K562 (cell line): ENCODE data around the gene RETN. TPM values are rescaled to one million over a fixed set of nuclear protein-coding genes. Genes with fewer than 3 reads are reported as not detected.

Experiments
- ARID2 ChIP-seq: fragments of 450-650 bp; IDR thresholded peaks from 2 replicates; pipeline ENCODE4 v1.6.1; 2017; ENCODE audit warnings: antibody characterized with exemption, mild to moderate bottlenecking
- CBFA2T3 ChIP-seq: fragments of 450-650 bp; IDR thresholded peaks from 2 replicates; pipeline ENCODE4 v1.6.1; 2017
- EGR1 ChIP-seq: fragments of 450-650 bp; conservative IDR thresholded peaks from 2 replicates; pipeline ENCODE4 v1.6.1; 2017; ENCODE audit warnings: mild to moderate bottlenecking
- HOXB6 ChIP-seq: fragments of 250-450 bp; sonication (Bioruptor Pico); IDR thresholded peaks from 2 replicates; pipeline ENCODE4 v1.5.1; 2022; ENCODE audit warnings: mild to moderate bottlenecking, borderline replicate concordance
- L3MBTL2 ChIP-seq: fragments of 450-650 bp; IDR thresholded peaks from 2 replicates; pipeline ENCODE4 v1.6.1; 2016; ENCODE audit warnings: mild to moderate bottlenecking, moderate library complexity
- MBD2 ChIP-seq: sonication (generic); IDR thresholded peaks from 2 replicates; pipeline ENCODE4 v1.6.1; 2016; ENCODE audit warnings: low read depth, borderline replicate concordance
- MCM5 ChIP-seq: fragments of 450-650 bp; IDR thresholded peaks from 2 replicates; pipeline ENCODE4 v1.6.1; 2016; ENCODE audit warnings: low read depth
- NR4A1 ChIP-seq, 2 experiments: fragments of 250-450 bp in 1 of 2; fragments of 450-650 bp in 1 of 2; sonication (Bioruptor Pico) in 1 of 2; IDR thresholded peaks; 2 replicates each; pipeline versions ENCODE4 v1.4.0 to v1.6.1; 2016 to 2020; ENCODE audit warnings: mild to moderate bottlenecking in 2 of 2, missing compliant biosample characterization in 1 of 2, missing genetic modification characterization in 1 of 2, moderate library complexity in 1 of 2
- PHB2 ChIP-seq: fragments of 450-650 bp; IDR thresholded peaks from 2 replicates; pipeline ENCODE4 v1.6.1; 2017; ENCODE audit warnings: low read depth
- RBBP5 ChIP-seq: fragments of 200-600 bp; sonication (generic); IDR thresholded peaks from 2 replicates; pipeline ENCODE4 v1.6.1; 2012; ENCODE audit warnings: borderline replicate concordance, mild to moderate bottlenecking, low read length, control low read depth, inconsistent platforms; ENCODE audit not compliant: insufficient read depth, poor library complexity, severe bottlenecking
- RNF2 ChIP-seq: sonication (generic); IDR thresholded peaks from 2 replicates; pipeline ENCODE4 v1.6.1; 2016
- SMC3 ChIP-seq: conservative IDR thresholded peaks from 2 replicates; pipeline ENCODE4 v1.6.1; 2011; ENCODE audit warnings: low read depth, low read length, improper control_type of control experiment; ENCODE audit not compliant: insufficient read depth
- SP1 ChIP-seq: sonication (generic); formaldehyde crosslinking; IDR thresholded peaks from 2 replicates; pipeline ENCODE4 v1.8.1; 2022; ENCODE audit warnings: mild to moderate bottlenecking, missing genetic modification reagents
- XRCC5 ChIP-seq: fragments of 200-400 bp; formaldehyde crosslinking; IDR thresholded peaks from 2 replicates; pipeline ENCODE4 v1.6.1; 2017; ENCODE audit warnings: low read depth, mild to moderate bottlenecking, low read length
- YBX1 ChIP-seq: fragments of 450-650 bp; IDR thresholded peaks from 2 replicates; pipeline ENCODE4 v1.7.1; 2016; ENCODE audit warnings: mild to moderate bottlenecking
- ZNF830 ChIP-seq: fragments of 250-450 bp; sonication (Bioruptor Pico); IDR thresholded peaks from 2 replicates; pipeline ENCODE4 v1.5.0; 2021; ENCODE audit warnings: mild to moderate bottlenecking
- polyA plus RNA-seq, 8 experiments: library from polyadenylated mRNA; depleted of rRNA in 4 of 8; stranded (reverse) in 5 of 8; unstranded in 3 of 8; fragments of >200 nt; fragmentation: Nextera tagmentation in 2 of 8; fragmentation: Illumina TruSeq in 1 of 8; extraction: Ambion mirVana in 2 of 8; extraction: Trizol in 1 of 8; gene quantifications; 2 replicates each; pipeline versions ENCODE4 v1.2.1 to v1.2.3, GENCODE V29; 2011 to 2014; ENCODE audit warnings: inconsistent platforms in 1 of 8, missing spikeins in 1 of 8
- total RNA-seq, 7 experiments: library from RNA; depleted of rRNA in 6 of 7; stranded (reverse); fragments of >200 nt in 6 of 7; fragmentation: Illumina TruSeq in 2 of 7; extraction: Trizol in 2 of 7; gene quantifications; 2 replicates each; pipeline versions ENCODE4 v1.2.1 to v1.2.3, GENCODE V29; 2011 to 2021; ENCODE audit warnings: low replicate concordance in 1 of 7
- TF ChIP-seq, protein P1 (sequence below): fragments of 250-450 bp; sonication (Bioruptor Pico); IDR thresholded peaks from 2 replicates; pipeline ENCODE4 v1.8.0; 2022; ENCODE audit warnings: inconsistent platforms
- TF ChIP-seq, protein P2 (sequence below), 2 experiments: fragments of 450-650 bp; IDR thresholded peaks; 2 replicates each; pipeline ENCODE4 v1.6.1; 2018; ENCODE audit warnings: mild to moderate bottlenecking in 2 of 2, low read depth in 1 of 2; ENCODE audit not compliant: partially characterized antibody in 2 of 2
- TF ChIP-seq, protein P3 (sequence below): fragments of 450-650 bp; IDR thresholded peaks from 2 replicates; pipeline ENCODE4 v1.6.1; 2016
- TF ChIP-seq, protein P4 (sequence below): sonication (generic); formaldehyde crosslinking; IDR thresholded peaks from 2 replicates; pipeline ENCODE4 v1.8.0; 2022; ENCODE audit warnings: mild to moderate bottlenecking, missing genetic modification reagents

Gene RETN
- total and polyA plus RNA-seq, 9 of the 15 experiments (the other 6 are each of a cell fraction or from before 2014, with no cell fraction given) = not detected

DNA sequence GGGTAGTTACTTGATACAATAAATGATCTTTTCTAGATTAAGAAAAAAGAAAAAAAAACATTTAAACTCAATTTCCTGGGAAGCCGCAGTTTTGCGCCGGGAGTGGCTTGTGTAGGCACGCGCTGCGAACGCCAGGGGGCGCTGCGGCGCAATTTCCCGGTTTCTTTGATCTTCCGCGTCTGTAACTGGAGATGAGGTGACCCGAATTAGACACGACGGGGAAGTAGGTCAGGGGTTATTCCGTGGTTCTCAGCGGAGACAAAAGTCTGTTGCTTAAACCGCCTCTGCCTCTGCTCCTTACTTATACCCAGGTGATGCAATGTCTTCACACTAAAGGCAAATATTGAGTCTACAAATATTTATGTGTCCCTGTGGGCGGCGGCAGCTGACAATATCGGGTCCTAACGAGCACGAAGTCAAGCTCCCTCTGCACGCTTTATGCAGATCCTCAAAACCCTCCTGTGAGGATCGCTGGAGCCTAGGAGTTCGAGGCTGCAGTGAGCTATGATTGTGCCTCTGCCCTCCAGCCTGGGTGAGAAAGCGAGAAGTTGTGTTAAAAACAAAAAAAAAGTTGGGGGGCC lies 16.7 kb upstream of the RETN start (continued):
- TF ChIP-seq, protein P1, sequence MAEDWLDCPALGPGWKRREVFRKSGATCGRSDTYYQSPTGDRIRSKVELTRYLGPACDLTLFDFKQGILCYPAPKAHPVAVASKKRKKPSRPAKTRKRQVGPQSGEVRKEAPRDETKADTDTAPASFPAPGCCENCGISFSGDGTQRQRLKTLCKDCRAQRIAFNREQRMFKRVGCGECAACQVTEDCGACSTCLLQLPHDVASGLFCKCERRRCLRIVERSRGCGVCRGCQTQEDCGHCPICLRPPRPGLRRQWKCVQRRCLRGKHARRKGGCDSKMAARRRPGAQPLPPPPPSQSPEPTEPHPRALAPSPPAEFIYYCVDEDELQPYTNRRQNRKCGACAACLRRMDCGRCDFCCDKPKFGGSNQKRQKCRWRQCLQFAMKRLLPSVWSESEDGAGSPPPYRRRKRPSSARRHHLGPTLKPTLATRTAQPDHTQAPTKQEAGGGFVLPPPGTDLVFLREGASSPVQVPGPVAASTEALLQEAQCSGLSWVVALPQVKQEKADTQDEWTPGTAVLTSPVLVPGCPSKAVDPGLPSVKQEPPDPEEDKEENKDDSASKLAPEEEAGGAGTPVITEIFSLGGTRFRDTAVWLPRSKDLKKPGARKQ (CRISPR knock-in tag) = 0 out of 2 replicates have a peak, but pooled peaks have one; percentile 15
- TF ChIP-seq EGR1 (peak; percentile 47; the same call in 1 of the 2 replicates), MCM5 (no peak), SP1 (CRISPR knock-in tag) (peak; percentile 63; the same call in 1 of the 2 replicates), HOXB6 (no peak), NR4A1 (CRISPR knock-in tag; IDR thresholded peaks at IDR 0.05) (no peak), NR4A1 (tag; IDR thresholded peaks at IDR 0.05) (peak; percentile 62; the same call in 1 of the 2 replicates), ARID2 (peak; percentile 59; the same call in 1 of the 2 replicates), SMC3 (peak; percentile 71), CBFA2T3 (peak; percentile 25; the same call in 1 of the 2 replicates), L3MBTL2 (peak; percentile 96), XRCC5 (peak; percentile 93), YBX1 (no peak), ZNF830 (no peak), RBBP5 (peak; percentile 61), RNF2 (peak; percentile 48; the same call in 1 of the 2 replicates), MBD2 (no peak), PHB2 (no peak)
- TF ChIP-seq, protein P2, sequence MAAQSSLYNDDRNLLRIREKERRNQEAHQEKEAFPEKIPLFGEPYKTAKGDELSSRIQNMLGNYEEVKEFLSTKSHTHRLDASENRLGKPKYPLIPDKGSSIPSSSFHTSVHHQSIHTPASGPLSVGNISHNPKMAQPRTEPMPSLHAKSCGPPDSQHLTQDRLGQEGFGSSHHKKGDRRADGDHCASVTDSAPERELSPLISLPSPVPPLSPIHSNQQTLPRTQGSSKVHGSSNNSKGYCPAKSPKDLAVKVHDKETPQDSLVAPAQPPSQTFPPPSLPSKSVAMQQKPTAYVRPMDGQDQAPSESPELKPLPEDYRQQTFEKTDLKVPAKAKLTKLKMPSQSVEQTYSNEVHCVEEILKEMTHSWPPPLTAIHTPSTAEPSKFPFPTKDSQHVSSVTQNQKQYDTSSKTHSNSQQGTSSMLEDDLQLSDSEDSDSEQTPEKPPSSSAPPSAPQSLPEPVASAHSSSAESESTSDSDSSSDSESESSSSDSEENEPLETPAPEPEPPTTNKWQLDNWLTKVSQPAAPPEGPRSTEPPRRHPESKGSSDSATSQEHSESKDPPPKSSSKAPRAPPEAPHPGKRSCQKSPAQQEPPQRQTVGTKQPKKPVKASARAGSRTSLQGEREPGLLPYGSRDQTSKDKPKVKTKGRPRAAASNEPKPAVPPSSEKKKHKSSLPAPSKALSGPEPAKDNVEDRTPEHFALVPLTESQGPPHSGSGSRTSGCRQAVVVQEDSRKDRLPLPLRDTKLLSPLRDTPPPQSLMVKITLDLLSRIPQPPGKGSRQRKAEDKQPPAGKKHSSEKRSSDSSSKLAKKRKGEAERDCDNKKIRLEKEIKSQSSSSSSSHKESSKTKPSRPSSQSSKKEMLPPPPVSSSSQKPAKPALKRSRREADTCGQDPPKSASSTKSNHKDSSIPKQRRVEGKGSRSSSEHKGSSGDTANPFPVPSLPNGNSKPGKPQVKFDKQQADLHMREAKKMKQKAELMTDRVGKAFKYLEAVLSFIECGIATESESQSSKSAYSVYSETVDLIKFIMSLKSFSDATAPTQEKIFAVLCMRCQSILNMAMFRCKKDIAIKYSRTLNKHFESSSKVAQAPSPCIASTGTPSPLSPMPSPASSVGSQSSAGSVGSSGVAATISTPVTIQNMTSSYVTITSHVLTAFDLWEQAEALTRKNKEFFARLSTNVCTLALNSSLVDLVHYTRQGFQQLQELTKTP (IDR thresholded peaks at IDR 0.05; ENCODE audit: low read depth in 1 of 2, partially characterized antibody in 2 of 2) = peak in 1 of 2 experiments; percentile 56
- TF ChIP-seq, protein P3, sequence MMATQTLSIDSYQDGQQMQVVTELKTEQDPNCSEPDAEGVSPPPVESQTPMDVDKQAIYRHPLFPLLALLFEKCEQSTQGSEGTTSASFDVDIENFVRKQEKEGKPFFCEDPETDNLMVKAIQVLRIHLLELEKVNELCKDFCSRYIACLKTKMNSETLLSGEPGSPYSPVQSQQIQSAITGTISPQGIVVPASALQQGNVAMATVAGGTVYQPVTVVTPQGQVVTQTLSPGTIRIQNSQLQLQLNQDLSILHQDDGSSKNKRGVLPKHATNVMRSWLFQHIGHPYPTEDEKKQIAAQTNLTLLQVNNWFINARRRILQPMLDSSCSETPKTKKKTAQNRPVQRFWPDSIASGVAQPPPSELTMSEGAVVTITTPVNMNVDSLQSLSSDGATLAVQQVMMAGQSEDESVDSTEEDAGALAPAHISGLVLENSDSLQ = peak; percentile 30; the same call in 1 of the 2 replicates
- TF ChIP-seq, protein P4, sequence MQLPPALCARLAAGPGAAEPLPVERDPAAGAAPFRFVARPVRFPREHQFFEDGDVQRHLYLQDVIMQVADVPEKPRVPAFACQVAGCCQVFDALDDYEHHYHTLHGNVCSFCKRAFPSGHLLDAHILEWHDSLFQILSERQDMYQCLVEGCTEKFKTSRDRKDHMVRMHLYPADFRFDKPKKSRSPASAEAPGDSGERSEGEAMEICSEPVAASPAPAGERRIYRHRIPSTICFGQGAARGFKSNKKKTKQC (CRISPR knock-in tag) = peak; percentile 50; the same call in 1 of the 2 replicates
